CD4-positive, alpha-beta T cell treated with Interferon alpha-2 for 1 hour (primary cell): Measurements from ENCODE around the gene SASH1.
"Not testable (repeated sequence)": the region's sequence is repeated elsewhere in the genome, so short reads cannot be mapped to it uniquely, and the experiment has no call there.

ENCODE experiments used
- DNase-seq, 2 donors: peaks; one replicate each; pipeline ENCODE4 v3.0.0-alpha.2; 2020 to 2022

The SASH1 gene

DNA sequence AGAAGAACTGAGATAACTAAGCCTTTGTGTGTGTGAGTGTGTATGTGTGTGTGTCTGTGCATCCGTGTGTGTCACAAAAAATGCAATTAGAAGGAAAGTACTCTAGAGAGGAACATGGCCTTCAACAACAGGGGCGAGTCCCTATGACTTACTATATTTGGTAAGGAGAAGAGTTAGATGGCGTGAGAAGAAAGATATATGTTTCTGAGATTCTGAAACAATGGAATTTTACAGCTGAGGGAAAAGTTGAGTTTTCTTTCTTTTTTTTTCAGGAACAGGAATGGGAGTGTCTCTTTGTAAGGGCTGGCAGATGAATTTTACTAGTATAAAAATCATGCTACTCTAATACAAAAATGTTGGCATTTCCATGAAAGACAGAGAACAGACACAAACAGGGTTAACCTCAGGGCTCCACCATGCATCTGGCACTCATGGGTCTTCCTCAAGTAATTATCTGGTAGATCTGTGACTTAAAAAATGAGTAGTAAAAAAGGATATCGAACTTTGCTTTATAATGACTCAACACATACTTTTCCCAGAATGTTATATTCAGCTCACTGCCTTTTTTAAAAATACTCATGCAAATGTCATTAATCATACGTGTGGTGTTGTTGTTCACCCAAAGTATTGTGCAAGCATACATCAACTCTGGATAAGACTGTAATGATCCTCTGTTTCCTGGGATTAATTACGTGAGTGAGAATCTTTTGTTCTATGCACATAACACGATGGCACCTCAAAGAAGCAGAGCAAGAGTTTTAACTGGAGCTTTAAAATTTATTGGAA lies 12.8 kb upstream of the SASH1 start:
- no peak for DNase-seq

DNA sequence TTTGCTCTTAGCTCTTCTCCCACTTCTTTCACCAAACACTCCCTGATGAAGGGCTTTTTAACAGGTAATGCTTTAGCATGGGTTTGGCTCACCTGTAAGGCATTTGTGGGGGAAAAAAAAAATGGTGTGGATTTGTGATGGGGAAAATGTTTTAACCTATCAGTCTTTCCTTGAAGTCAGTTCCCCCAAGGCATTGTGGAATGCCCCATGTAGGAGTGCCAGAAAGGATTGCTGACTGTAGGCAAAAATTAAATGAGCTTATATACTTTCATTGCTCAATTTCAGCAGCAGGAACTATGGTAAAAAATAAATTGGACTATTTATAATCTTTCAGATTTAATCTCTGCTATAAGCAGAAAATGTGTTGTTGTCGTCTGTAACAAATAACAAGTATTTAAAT lies 10.6 kb upstream of the SASH1 start:
- no peak for DNase-seq

DNA sequence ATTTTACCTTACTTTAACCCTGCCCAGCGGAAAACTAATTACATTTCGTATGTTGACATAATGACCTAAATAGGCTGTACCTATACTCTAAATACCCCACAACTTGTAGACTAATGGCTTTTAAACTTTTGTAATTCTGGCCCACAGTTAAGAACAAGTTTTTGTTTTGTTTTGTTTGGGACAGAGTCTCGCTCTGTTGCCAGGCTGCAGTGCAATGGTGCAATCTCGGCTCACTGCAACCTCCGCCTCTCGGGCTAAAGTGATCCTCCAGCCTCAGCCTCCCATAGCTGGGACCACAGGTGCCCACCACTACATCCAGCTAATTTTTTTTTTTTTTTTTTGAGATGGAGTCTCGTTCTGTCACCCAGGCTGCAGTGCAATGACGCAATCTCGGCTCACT lies 5.7 kb upstream of the SASH1 start:
- DNase-seq, result no peak

DNA sequence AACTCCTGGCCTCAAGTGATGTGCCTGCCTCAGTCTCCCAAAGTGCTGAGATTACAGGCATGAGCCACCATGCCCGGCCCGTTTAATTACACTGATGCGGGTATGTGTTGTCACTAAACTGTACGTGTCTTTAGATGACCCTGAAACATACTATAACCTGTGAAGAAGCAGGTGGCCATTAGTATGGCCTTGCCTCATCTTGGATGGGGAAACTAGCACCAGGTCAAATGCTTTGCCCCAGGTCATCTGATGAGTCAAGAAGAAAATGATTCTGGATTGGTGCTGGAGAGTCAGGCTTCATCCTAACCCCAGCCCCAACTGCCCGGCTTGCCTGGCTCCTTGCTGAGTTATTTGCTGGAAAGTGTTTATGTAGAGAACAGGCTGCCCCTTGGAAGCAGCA lies 2.9 kb upstream of the SASH1 start:
- DNase-seq, result no peak

DNA sequence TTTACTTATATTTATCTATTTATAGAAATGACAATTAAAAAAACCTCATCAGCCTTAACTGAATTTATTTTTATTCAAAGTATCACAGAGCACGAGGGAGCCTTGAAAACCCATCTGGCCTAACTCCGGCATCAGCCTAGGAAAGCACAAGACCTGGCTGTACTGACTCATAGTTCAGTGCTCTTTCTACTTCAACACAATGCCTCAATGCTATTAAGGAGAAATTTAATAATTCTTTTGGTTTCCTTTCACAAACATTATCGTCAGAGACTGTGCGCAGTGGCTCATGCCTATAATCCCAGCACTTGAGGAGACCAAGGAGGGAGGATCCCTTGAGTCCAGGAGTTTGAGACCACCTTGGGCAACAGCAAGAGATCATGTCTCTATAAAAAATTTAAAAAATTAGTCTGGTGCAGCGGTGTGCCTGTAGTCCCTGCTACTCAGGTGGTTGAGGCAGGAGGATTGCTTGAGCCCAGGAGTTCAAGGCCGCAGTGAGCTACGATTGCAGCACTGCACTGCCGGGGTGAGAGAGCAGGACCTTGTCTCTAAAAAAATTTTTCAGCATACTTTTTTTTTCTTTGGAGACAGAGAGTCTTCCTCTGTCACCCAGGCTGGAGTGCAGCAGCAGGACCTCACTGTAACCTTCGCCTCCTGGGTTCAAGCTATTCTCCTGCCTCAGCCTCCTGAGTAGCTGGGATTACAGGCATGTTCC lies 1.9 kb upstream of the SASH1 start:
- DNase-seq, result no peak

DNA sequence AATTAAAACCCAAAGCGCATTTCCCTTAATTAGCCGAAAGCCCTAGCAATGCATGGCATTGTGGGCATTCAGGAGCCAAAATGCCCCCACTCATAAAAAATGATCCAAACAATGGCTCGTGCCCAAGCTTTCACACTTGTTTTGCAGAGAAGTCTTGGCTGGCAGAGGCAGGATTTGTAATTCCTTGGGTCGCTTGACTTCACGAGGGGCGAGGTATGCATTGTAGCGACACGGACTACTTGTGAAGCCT lies 613 bp upstream of the SASH1 start:
- no peak for DNase-seq

DNA sequence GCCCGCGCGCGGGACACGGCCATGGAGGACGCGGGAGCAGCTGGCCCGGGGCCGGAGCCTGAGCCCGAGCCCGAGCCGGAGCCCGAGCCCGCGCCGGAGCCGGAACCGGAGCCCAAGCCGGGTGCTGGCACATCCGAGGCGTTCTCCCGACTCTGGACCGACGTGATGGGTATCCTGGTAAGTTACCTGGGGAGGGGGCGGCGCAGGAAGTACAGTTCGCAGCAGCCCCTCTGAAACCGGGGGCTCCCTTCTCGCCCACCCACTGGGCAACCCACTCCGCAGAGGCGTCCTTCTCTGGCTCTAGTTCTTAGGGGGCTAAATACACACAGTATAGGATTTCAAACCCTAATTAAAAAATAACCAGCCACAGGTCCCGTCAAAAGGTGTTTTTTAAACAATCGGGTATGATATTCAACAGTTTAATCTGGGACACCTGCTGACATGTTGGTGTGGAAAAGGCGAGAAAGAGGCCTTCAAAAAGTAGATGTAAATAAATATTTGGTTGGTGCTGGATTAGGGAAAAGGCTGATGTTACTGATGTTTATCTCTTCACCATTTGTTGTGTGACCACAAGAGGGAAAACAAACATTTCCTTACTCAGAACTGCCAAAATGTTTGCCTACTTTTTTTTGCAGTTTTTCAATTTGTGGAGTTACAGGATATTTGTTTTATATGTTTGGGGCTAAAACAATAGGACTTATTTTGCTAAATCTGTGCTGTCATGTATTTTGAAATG lies 577 bp downstream of the SASH1 start:
- DNase-seq, result no peak

DNA sequence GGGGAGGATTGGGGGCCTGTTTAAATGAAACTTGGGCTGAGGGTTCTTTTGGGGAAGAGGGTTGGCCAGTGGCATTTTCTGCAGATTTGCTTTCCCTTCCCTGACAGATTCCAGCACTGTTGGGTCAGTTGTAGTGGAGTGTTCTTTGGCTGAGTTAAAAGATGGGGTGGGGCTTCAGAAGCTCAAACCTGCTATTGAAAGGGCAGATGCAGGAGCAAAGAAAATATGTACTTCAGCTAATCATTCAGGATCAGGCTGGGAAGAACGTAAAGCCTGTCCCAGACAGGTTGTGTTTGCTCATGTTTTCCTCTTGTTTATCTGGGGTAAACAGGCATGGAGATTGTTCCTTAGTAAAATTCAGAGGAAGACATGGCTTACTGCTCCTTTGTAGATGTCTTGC lies 2.5 kb downstream of the SASH1 start:
- no peak for DNase-seq

DNA sequence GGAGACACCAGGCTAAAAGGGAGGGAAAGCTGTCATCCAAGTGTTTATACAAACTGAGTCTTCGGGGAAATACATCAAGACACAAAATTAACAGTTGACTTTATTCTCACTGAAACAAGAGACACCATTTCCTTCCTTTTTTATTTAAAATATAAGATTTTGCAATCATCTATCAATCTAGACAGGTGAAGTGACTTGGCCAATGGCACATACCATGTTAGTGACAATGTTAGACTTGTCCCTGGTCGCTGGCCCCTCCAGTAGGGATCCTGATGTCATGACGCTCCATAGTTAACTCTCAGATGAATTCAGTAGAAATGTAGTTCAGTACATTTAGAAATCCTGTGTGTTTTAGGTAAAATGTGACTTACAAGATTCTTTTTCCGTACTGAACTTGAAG lies 2.9 kb downstream of the SASH1 start:
- no peak for DNase-seq

DNA sequence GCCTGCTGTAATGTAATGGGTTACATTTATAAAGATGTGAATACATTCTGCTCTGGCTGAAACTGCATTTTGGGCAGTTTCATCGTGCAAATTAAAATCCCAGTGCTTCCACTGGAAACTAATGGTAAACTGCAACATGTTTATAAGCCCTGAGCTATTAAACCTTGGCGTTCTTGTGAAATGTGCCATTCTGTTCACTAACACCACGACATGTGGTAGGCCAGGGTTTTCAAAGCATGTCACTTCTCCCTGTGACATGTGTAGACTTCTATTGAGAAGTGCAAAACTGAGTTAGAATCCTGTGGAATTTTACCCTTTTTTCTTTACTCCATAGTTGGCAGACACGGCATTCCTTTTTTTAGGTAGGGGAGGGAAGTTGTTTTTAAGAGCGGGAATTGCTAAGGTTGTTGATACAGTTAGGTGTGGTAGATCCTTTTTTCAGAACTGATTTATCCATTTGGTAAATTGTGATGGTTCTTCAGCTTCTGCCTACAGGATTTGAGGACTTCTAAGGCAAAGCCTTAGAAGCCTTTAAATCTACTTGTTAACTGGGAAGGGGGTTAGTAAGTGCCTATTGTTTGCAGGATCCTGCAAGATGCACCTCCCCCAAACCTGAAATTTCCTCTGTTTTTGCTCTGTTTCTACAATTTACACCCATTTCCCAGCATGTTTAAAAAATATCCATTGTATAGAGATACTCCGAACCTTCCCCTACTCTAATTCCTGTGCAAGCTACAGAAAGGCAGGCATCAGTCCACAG lies 4.2 kb downstream of the SASH1 start:
- DNase-seq, result no peak

DNA sequence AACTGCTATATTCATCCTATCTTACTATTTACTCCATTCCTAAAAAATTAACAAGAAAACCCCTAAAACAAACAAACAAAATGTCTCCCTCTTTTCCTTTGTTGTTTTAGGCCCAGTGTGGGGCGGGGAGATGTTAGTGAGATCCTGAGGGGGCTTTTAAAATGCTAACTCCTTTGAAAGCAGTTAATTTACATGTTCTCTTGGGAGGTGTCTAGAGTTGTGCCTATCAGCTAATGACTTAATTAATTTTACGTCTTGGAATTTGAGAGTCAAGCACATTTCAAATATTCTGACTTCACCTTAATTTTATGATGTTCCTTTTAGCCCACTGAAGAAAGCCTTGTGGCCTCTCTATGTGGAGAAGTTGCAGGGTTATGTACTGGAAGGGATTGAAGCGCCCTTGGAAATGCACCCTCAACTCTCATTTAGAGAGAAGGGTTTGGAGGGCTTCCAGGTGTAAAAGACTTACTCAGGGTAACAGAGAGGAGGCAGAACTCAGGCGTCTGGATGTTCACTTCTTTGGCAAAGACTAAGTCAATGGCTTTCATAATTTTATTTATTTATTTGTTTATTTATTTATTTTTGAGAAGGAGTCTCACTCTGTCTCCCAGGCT lies 4.9 kb downstream of the SASH1 start:
- no peak for DNase-seq

DNA sequence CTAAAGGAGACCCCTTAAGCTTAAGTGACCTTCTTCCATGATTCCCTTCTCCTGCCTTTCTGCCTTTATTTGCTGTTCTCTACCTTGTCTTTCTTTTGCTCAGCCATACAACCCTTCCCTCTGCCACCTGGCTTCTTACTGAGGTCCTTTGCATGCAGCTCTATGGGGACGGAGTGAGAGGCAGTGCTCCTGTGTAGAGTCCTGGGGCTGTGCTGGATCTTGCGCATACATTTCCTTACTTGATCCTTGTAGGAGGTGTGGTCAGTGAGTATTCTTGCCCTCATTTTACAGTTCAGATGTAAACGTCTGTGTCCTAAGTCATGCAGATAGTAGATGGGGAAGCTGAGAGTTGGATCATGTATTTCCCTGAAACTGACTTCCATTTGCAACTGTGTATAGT lies 5.7 kb downstream of the SASH1 start:
- no peak for DNase-seq

DNA sequence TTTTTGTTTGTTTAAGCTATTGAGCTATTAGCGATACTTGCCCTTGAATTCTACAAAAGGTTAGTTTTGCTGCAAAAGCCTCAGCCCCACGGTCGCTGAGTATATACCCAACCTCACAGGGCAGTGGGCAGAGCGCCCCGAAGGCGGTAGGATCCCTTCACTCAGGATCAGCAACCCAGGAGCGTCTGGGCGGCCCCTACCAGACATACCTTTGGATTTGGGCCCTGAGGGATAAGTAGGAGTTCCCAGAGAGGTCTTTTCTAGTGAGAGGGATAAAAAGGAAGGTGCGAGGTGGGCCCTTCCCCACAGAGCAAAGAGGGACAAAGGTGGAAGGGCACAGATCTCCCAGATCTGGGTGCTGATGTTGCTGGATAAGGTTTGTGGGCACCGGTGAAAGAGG lies 6.1 kb downstream of the SASH1 start:
- DNase-seq, result no peak

DNA sequence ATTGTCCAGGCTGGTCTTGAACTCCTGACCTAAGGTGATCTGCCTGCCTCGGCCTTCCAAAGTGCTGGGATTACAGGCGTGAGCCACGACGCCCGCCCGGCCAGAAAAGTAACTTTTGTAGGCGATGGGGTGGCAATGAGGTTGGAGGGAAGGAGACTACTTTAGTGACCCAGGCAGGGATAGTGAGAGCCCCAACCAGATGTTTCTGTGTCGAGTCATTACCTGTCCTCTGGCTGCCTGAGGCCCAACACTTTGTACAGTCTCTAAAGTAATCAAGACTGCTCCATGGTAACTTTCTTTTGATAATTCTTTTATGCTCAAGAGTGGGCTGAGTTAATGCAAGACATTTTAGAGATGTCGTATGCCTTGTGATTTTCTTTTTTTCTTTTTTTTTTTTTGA lies 6.8 kb downstream of the SASH1 start:
- DNase-seq, result no peak

DNA sequence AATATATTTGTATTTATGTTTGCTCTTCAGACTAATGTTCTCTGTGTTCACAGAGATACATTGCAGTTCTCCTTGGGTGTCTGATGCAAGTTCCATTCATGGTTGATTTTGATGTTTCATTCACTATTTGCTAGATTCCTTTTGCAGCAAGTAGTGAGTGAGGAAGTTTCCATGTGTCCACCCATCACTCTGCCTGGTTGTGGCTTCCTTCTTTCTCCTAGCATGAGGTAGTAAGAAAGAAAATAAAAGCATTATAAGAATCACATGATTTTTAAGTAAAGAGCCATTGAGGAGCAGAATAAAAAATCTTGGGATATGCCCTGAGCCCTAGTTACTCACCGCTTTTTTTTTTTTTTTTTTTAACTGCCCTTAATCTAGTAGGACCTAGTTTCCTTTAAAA lies 8.7 kb downstream of the SASH1 start:
- DNase-seq, result no peak

DNA sequence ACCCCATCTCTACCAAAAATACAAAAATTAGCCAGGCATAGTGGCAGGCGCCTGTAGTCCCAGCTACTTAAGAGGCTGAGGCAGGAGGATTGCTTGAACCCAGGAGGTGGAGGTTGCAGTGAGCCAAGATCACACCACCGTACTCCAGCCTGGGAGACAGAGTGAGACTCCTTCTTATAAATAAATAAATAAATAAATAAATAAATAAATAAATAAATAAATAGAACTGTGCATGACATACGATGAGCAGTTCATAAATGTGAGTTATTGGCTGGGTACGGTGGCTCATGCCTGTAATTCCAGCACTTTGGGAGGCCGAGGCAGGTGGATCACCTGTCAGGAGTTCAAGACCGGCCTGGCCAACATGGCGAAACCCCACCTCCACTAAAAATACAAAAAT lies 9.8 kb downstream of the SASH1 start:
- DNase-seq, result not testable (repeated sequence)

DNA sequence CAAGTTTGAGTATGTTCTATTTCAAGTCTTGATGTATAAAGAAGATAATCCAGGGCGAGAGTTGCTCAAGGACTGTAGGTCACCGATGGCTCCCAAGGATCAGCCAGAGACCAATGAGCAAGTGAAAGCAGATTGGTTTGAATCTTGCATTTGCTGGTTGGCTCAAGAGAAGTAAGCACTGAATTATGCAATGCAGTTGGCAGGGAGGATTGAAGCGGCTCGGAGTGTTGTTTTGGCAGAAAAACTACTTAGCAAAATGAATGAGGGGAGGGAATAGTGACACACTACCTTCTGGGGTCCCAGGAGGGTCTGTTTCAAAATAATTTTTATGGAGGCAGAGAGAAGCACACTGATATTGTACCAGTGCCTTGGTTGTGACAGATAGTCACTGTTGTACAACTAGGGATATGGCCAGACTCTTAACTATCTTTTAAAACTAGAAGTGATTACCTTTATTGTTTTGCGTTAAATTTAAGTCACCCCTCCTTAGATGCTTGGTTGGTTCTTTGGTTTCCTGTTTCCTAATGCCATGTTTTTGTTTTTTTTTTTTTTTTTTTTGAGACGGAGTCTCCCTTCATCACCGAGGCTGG lies 15.7 kb downstream of the SASH1 start:
- no peak for DNase-seq

DNA sequence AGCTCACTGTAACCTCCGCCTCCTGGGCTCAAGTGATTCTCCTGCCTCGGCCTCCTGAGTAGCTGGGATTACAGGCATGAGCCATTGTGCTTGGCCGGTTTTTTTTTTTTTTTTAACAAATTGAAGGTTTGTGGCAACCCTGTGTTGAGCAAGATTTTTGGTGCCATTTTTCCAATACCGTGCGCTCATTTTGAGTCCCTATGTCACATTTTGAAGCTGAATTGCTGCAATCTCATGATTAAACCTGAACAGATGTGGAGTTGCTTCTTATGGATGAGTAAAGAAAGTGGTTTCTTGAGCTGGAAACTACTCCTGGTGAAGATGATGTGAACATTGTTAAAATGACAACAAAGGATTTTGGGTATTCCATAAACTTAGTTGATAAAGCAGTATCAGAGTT lies 16.6 kb downstream of the SASH1 start:
- no peak for DNase-seq

DNA sequence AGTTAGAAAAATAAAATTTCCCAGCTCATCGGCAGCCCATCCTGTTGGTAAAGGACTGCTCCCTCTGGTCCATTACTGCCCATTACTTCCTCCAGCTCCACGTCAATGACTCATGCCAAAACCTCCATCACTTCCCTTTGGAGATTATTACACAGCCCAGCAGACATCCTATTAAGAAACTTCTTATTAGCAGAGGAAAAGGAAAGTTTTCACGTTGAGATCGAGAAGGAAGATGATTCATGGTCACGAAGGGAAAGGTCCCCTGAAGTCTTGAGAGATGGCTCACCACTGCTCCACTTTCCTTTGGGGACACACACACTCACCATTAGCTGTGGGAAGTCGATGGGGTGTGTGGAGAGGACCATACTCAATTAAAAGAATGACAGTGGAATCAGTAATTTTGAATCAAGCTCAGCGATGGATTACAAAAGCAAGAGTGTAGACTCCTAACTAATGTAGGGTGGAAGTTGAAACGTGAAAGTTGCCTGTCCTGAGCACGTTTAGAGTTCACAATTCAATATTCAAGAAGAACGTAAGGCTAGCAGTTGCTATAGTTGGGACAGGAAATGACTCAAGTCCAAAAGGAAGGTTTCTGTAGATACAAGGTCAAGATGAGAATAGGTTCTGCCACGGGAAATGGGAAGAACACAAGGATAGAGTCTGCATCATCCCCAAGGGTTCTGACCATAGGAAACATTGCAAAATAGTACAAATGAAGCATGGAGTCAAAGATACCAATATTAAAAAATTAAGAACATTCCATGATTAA lies 21.6 kb downstream of the SASH1 start:
- peak in 1 of 2 donors; percentile 20 for DNase-seq

DNA sequence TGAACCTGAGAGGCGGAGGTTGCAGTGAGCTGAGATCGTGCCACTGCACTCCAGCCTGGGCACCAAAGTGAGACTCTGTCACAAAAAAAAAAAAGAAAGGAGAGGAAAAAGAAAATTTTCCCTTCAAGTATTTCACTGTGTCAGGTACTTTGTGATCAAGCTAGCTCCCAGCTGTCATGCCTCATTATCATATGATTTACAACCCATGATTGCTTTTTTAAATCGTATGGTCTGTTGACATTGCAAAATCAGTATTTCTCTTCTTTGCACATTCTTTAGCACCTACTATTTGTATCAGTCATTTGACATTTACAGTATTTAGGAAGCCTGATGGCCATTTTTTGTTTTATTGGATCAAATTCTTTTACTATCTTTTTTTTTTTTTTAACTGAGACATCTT lies 22.4 kb downstream of the SASH1 start:
- DNase-seq, result no peak

DNA sequence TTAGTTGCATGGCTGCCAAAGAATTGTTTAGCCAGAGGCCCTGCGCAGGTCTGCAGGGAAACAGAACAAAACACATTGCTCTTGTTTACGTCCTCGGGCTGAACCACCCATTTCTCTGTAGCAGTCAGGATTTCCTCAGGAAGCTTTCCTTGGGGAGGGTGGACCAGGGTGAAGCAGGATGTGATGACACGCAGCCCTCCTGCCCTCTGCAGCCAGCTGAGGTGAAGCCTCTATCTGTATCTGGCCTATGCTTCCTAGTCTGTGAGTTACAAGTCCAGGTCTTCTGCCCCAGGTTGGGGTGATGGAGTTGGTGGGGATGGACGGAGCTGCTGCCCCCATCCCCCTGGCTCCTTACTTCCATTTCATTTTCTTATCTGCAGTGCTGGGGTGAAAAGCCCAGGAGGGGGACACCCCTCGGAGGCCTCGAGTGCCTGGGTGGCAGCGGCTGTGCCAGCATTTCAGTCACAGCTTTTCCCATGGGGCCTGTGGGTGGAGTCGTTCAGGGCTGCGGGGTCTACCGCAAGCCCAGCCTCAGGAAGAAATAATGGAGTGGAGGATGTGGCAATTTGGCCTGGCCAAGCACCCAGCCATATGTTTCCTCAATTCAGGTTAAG lies 24.9 kb downstream of the SASH1 start:
- DNase-seq, result peak in 1 of 2 donors; percentile 8
